GM23248 (cell line): ENCODE measurements around the gene DST. TPM values are rescaled to one million over a fixed set of nuclear protein-coding genes. Genes with fewer than 3 reads are reported as not detected.
A peak's percentile ranks its signal among the peaks of the same experiment; 100 is the strongest.

Experiments used
- DNase-seq: peaks from one replicate; pipeline ENCODE4 v3.0.0-alpha.2; 2015
- H2AFZ ChIP-seq: fragments of 200-600 bp; sonication (generic); 2 replicates; pipeline ENCODE4 v1.6.1; 2016; ENCODE audit warnings: antibody characterized with exemption
- H3F3A ChIP-seq: fragments of 200-600 bp; sonication (generic); 2 replicates; pipeline ENCODE4 v1.6.1; 2016; ENCODE audit warnings: mild to moderate bottlenecking, antibody characterized with exemption, mixed run types; ENCODE audit not compliant: insufficient read depth
- H3K27ac ChIP-seq: fragments of 200-600 bp; sonication (generic); 2 replicates; pipeline ENCODE4 v1.5.1; 2016; ENCODE audit warnings: mild to moderate bottlenecking
- H3K27me3 ChIP-seq: fragments of 200-600 bp; sonication (generic); replicated peaks from 2 replicates; pipeline ENCODE4 v1.6.1; 2016; ENCODE audit warnings: mild to moderate bottlenecking; ENCODE audit not compliant: insufficient read depth
- H3K36me3 ChIP-seq: fragments of 200-600 bp; sonication (generic); 2 replicates; pipeline ENCODE4 v1.6.1; 2016; ENCODE audit warnings: low read depth, mild to moderate bottlenecking
- H3K4me1 ChIP-seq: fragments of 200-600 bp; sonication (generic); 2 replicates; pipeline ENCODE4 v1.6.1; 2016; ENCODE audit warnings: mild to moderate bottlenecking; ENCODE audit not compliant: insufficient read depth
- H3K4me2 ChIP-seq: fragments of 200-600 bp; sonication (generic); one replicate; pipeline ENCODE4 v1.6.1; 2016; ENCODE audit warnings: mild to moderate bottlenecking; ENCODE audit not compliant: unreplicated experiment
- H3K4me3 ChIP-seq: fragments of 200-600 bp; sonication (generic); 2 replicates; pipeline ENCODE4 v1.5.1; 2016; ENCODE audit warnings: mild to moderate bottlenecking
- H3K79me2 ChIP-seq: fragments of 200-600 bp; sonication (generic); 2 replicates; pipeline ENCODE4 v1.6.1; 2016; ENCODE audit warnings: mild to moderate bottlenecking; ENCODE audit not compliant: insufficient read depth
- H3K9ac ChIP-seq: fragments of 200-600 bp; sonication (generic); 2 replicates; pipeline ENCODE4 v1.6.1; 2016; ENCODE audit warnings: mild to moderate bottlenecking
- H3K9me2 ChIP-seq: fragments of 200-600 bp; sonication (generic); 2 replicates; pipeline ENCODE4 v1.6.1; 2016; ENCODE audit warnings: mixed run types, mild to moderate bottlenecking, moderate library complexity; ENCODE audit not compliant: insufficient read depth
- H3K9me3 ChIP-seq: fragments of 200-600 bp; sonication (generic); one replicate; pipeline ENCODE4 v1.6.1; 2017; ENCODE audit warnings: low read depth
- H4K20me1 ChIP-seq: fragments of 200-600 bp; sonication (generic); 2 replicates; pipeline ENCODE4 v1.6.0; 2016; ENCODE audit not compliant: insufficient read depth
- EZH2 ChIP-seq: fragments of 200-600 bp; sonication (generic); IDR thresholded peaks from 2 replicates; pipeline ENCODE4 v1.6.1; 2018; ENCODE audit warnings: antibody characterized with exemption, mild to moderate bottlenecking; ENCODE audit not compliant: insufficient read depth, poor library complexity, severe bottlenecking
- EZH2phosphoT487 ChIP-seq: fragments of 200-600 bp; sonication (generic); IDR thresholded peaks from 2 replicates; pipeline ENCODE4 v1.6.1; 2018; ENCODE audit warnings: antibody characterized with exemption, moderate library complexity, mild to moderate bottlenecking, low read depth; ENCODE audit not compliant: insufficient read depth
- WGBS, 2 experiments: methylation state at CpG; one replicate each; pipeline ENCODE4 v1.1.6; 2015 to 2017; ENCODE audit warnings: low lambda C conversion rate in 2 of 2, low coverage in 1 of 2; ENCODE audit errors: missing lambda C conversion rate in 2 of 2; 5-methylcytosine and 5-hydroxymethylcytosine counted together
- in situ Hi-C: fragments of 300-500 bp; cut with MboI; formaldehyde crosslinking; loops from 2 replicates; pipeline ENCODE4 v1.15.0; 2020
- polyA plus RNA-seq: library from polyadenylated mRNA; unstranded; fragments of >200 nt; fragmentation: Nextera tagmentation; extraction: Ambion mirVana; gene quantifications from 2 replicates; pipeline ENCODE4 v1.2.1, GENCODE V29; 2016
- total RNA-seq: library from RNA; depleted of rRNA; stranded (reverse); fragments of >200 nt; shearing (Covaris generic); gene quantifications from 2 replicates; pipeline ENCODE4 v1.2.3, GENCODE V29; 2014

Gene DST
- total and polyA plus RNA-seq, 2 experiments from 2014 or later, result 181 to 322 TPM

DNA sequence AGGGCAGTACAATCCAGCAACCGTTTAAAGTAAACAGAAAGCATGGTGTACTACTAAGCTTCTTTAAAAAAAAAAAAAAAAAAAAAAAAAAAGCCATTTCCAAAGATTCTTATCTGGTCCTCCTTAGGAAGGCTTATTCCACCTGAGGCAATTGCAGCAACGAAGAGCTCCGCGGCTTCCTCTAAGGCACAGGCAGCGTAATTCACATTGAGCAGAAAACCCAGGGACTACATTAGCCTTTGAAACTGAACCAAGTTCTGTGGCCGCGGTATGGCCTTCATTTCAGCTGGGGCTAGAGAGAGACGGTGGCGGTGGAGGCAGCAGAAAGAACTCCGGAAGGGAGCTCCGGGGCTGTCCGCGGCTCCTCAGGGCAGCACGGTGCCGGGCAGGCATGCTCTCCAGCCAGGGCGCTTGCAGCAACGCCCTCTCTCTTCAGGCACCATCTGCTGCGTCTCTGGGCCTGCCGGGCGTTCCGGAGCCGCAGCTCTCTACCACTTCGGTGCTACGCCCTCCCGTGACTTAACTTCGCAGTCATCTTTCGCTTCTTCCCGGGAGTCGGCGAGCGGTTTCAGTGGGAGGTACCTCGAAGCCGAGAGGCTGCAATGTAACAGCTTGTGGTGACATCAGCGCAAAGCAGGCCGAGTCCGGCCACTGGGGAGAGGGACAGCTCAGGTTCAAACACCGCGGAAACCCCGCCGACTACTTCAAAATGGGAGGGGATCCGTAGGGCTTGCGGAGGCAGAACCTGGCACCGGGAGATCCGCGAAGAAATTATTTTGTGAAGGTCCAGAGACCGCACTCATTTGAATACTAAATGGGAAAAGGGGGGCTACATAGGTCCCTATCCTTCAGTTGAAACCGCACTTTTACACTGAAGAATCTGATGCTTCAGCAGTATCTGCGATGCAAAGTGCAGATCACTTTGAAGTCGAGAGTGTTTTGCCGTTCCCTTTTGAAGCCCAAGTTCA lies 100.0 kb downstream of the DST start:
- no peaks in the 10 kb centered on the region; the same call in 1 of the 2 replicates for H3K36me3 ChIP-seq
- H3K4me1 ChIP-seq, result peaks cover 63% of the 10 kb centered on the region
- peak; percentile 99 for DNase-seq
- H3F3A ChIP-seq, result peaks cover 46% of the 10 kb centered on the region
- H4K20me1 ChIP-seq, result peaks cover 11% of the 10 kb centered on the region; the same call in 1 of the 2 replicates
- no peak for TF ChIP-seq EZH2phosphoT487
- TF ChIP-seq EZH2, result no peak
- peak overlapping the region; percentile 81 for H3K27ac ChIP-seq
- peaks cover 94% of the 10 kb centered on the region for H3K79me2 ChIP-seq
- H3K9me2 ChIP-seq, result no peaks in the 10 kb centered on the region
- in situ Hi-C loops, result no loop called here
- 1 to 2% methylated on average over 50 of the region's 50 CpGs for WGBS, 2 experiments
- no peaks in the 10 kb centered on the region for H3K9me3 ChIP-seq
- no peaks in the 10 kb centered on the region for H3K27me3 ChIP-seq
- H2AFZ ChIP-seq, result peak overlapping the region; percentile 37
- peak overlapping the region; percentile 96 for H3K4me2 ChIP-seq
- H3K4me3 ChIP-seq, result peak overlapping the region; percentile 78
- peak overlapping the region; percentile 79 for H3K9ac ChIP-seq

GRCh38 chr6:56541741-56542360 lies 100.8 kb downstream of the DST start:
- Histone ChIP-seq H2AFZ (no peak overlapping the region), H3K9me3 (no peaks in the 10 kb centered on the region), H3K27me3 (no peaks in the 10 kb centered on the region), H3K27ac (peak overlapping the region; percentile 81), H3K4me3 (peak overlapping the region; percentile 78), H3K79me2 (peaks cover 94% of the 10 kb centered on the region), H3K4me2 (peak overlapping the region; percentile 96), H3K9me2 (no peaks in the 10 kb centered on the region), H3K4me1 (peaks cover 66% of the 10 kb centered on the region), H4K20me1 (peaks cover 17% of the 10 kb centered on the region; the same call in 1 of the 2 replicates), H3K9ac (peak overlapping the region; percentile 79), H3K36me3 (no peaks in the 10 kb centered on the region; the same call in 1 of the 2 replicates), H3F3A (peaks cover 45% of the 10 kb centered on the region)
- no peak for TF ChIP-seq EZH2phosphoT487
- 2 to 5% methylated on average over 3 of the region's 3 CpGs for WGBS, 2 experiments
- DNase-seq, result no peak
- in situ Hi-C loops, result no loop called here

GRCh38 chr6:56541030-56541600 lies 101.6 kb downstream of the DST start:
- Histone ChIP-seq H3K9ac (peak overlapping the region; percentile 79), H3F3A (peaks cover 49% of the 10 kb centered on the region), H3K9me3 (no peaks in the 10 kb centered on the region), H3K27ac (peak overlapping the region; percentile 81), H3K36me3 (peaks cover 4% of the 10 kb centered on the region), H2AFZ (no peak overlapping the region), H3K9me2 (no peaks in the 10 kb centered on the region), H3K79me2 (peaks cover 95% of the 10 kb centered on the region), H3K4me2 (peak overlapping the region; percentile 96), H3K27me3 (no peaks in the 10 kb centered on the region), H3K4me3 (peak overlapping the region; percentile 78), H4K20me1 (peaks cover 17% of the 10 kb centered on the region; the same call in 1 of the 2 replicates), H3K4me1 (peaks cover 69% of the 10 kb centered on the region)
- in situ Hi-C loops, result no loop called here
- TF ChIP-seq EZH2phosphoT487 (no peak), EZH2 (no peak)
- DNase-seq, result peak; percentile 57
- WGBS, 2 experiments, result 9 to 14% methylated on average over 11 of the region's 11 CpGs

- 28 to 29% methylated on average over 9 of the region's 9 CpGs for WGBS, 2 experiments
- H4K20me1 ChIP-seq, result peaks cover 17% of the 10 kb centered on the region; the same call in 1 of the 2 replicates
Measured at GRCh38 chr6:56540232-56541029, 102.3 kb downstream of the DST start.

More at GRCh38 chr6:56540232-56541029, 102.3 kb downstream of the DST start:
- H3K4me2 ChIP-seq, result peak overlapping the region; percentile 96
- peaks cover 73% of the 10 kb centered on the region for H3K4me1 ChIP-seq
- TF ChIP-seq EZH2phosphoT487 (no peak), EZH2 (no peak)
- no peaks in the 10 kb centered on the region for H3K27me3 ChIP-seq
- DNase-seq, result no peak
- H3K79me2 ChIP-seq, result peaks cover 95% of the 10 kb centered on the region
- in situ Hi-C loops, result no loop called here
- H3K4me3 ChIP-seq, result peak overlapping the region; percentile 78
- peak overlapping the region; percentile 81 for H3K27ac ChIP-seq
- H3K9me2 ChIP-seq, result no peaks in the 10 kb centered on the region
- no peak overlapping the region for H2AFZ ChIP-seq
- peak overlapping the region; percentile 79 for H3K9ac ChIP-seq
- peaks cover 55% of the 10 kb centered on the region for H3F3A ChIP-seq
- peaks cover 9% of the 10 kb centered on the region for H3K36me3 ChIP-seq
- no peaks in the 10 kb centered on the region for H3K9me3 ChIP-seq
